Testis (tissue), 3 donors: ENCODE results near the gene CHST3. TPM values are rescaled to one million over a fixed set of nuclear protein-coding genes. Genes with fewer than 3 reads are reported as not detected.
A peak's percentile ranks its signal among the peaks of the same experiment; 100 is the strongest.

Experiments
- DNase-seq: peaks from one replicate; pipeline ENCODE4 v3.0.0-alpha.2; 2019
- H3K27ac ChIP-seq, 2 donors: fragments of 200-600 bp; sonication (generic); one replicate each; pipeline ENCODE4 v1.5.1; 2019
- H3K27me3 ChIP-seq: fragments of 200-600 bp; sonication (generic); one replicate; pipeline ENCODE4 v1.5.1; 2019
- H3K36me3 ChIP-seq: fragments of 200-600 bp; sonication (generic); one replicate; pipeline ENCODE4 v1.5.1; 2017; ENCODE audit warnings: low read depth; ENCODE audit errors: missing control alignments
- H3K4me1 ChIP-seq: fragments of 200-600 bp; sonication (generic); one replicate; pipeline ENCODE4 v1.5.1; 2019
- H3K4me3 ChIP-seq, 2 donors: fragments of 200-600 bp; sonication (generic); one replicate each; pipeline ENCODE4 v1.5.1; 2017 to 2019
- H3K9me3 ChIP-seq: fragments of 200-600 bp; sonication (generic); one replicate; pipeline ENCODE4 v1.5.1; 2017
- CTCF ChIP-seq, 3 experiments: fragments of 450-650 bp in 2 of 3; fragments of 200-600 bp in 1 of 3; sonication (generic) in 1 of 3; IDR thresholded peaks; one replicate each; pipeline ENCODE4 v1.5.1; 2016 to 2019; ENCODE audit warnings: antibody characterized with exemption in 3 of 3, mild to moderate bottlenecking in 2 of 3, moderate library complexity in 1 of 3
- POLR2A ChIP-seq: fragments of 450-650 bp; IDR thresholded peaks from one replicate; pipeline ENCODE4 v1.6.1; 2017; ENCODE audit warnings: antibody characterized with exemption, mild to moderate bottlenecking, moderate library complexity
- WGBS, 2 donors: methylation state at CpG; one replicate each; pipeline ENCODE4 v1.1.5; 2018; 5-methylcytosine and 5-hydroxymethylcytosine counted together
- intact Hi-C: fragments of 100-400 bp; cut with DNase I; formaldehyde crosslinking; loops from one replicate; pipeline ENCODE4 v1.15.1; 2023; ENCODE audit warnings: low total_unique reads
- polyA plus RNA-seq: library from polyadenylated mRNA; stranded (reverse); fragments of 350-450 nt; fragmentation: Illumina TruSeq; extraction: RNeasy Lipid Tissue Mini Kit (QIAGEN cat#74804); gene quantifications from one replicate; pipeline ENCODE4 v1.2.3, GENCODE V29; 2014; ENCODE audit warnings: low read depth, low replicate concordance; ENCODE audit not compliant: insufficient read depth
- total RNA-seq, 2 donors: library from RNA; depleted of rRNA; stranded (reverse); fragments of >200 nt; gene quantifications; one replicate each; pipeline ENCODE4 v1.2.3, GENCODE V29; 2016

The CHST3 gene
- total and polyA plus RNA-seq, 3 donors from 2014 or later: 55.3 to 218 (median 107) TPM

- no peak for TF ChIP-seq POLR2A
- no peak for TF ChIP-seq CTCF (IDR thresholded peaks at IDR 0.05)
- 46 to 77% methylated on average over 1 of the region's 1 CpG for WGBS, 2 donors
- peaks cover 98% of the 10 kb centered on the region for H3K4me1 ChIP-seq
Observed at GRCh38 chr10:71981876-71982230, 17.7 kb downstream of the CHST3 start.

GRCh38 chr10:71982269-71983178 lies 18.3 kb downstream of the CHST3 start:
- WGBS, 2 donors: 71 to 82% methylated on average over 10 of the region's 10 CpGs
- Histone ChIP-seq H3K36me3 (no peaks in the 10 kb centered on the region), H3K4me1 (peaks cover 98% of the 10 kb centered on the region), H3K27ac (peak overlapping the region; percentile 34 to 77), H3K9me3 (no peaks in the 10 kb centered on the region), H3K4me3 (no peak overlapping the region), H3K27me3 (no peaks in the 10 kb centered on the region)
- DNase-seq: no peak
- TF ChIP-seq CTCF (IDR thresholded peaks at IDR 0.05) (no peak), POLR2A (no peak)
- intact Hi-C loops: no loop called here

More at GRCh38 chr10:71981876-71982230, 17.7 kb downstream of the CHST3 start:
- no peaks in the 10 kb centered on the region for H3K36me3 ChIP-seq
- H3K9me3 ChIP-seq: no peaks in the 10 kb centered on the region
- no peak for DNase-seq
- intact Hi-C loops: no loop called here
- H3K4me3 ChIP-seq: no peak overlapping the region
- H3K27me3 ChIP-seq: no peaks in the 10 kb centered on the region
- peak overlapping the region; percentile 73 to 77 for H3K27ac ChIP-seq

GRCh38 chr10:71984126-71984808 lies 20.1 kb downstream of the CHST3 start:
- 80 to 81% methylated on average over 15 of the region's 15 CpGs for WGBS, 2 donors
- intact Hi-C loops: no loop called here
- peaks cover 92% of the 10 kb centered on the region for H3K4me1 ChIP-seq
- DNase-seq: no peak
- TF ChIP-seq CTCF (IDR thresholded peaks at IDR 0.05) (no peak), POLR2A (no peak)
- H3K36me3 ChIP-seq: no peaks in the 10 kb centered on the region
- H3K27me3 ChIP-seq: no peaks in the 10 kb centered on the region
- peak overlapping the region; percentile 31 to 77 for H3K27ac ChIP-seq
- H3K4me3 ChIP-seq: no peak overlapping the region
- H3K9me3 ChIP-seq: no peaks in the 10 kb centered on the region

GRCh38 chr10:71984809-71985388 lies 20.7 kb downstream of the CHST3 start:
- Histone ChIP-seq H3K27ac (peak overlapping the region; percentile 31 to 77), H3K36me3 (no peaks in the 10 kb centered on the region), H3K4me1 (peaks cover 86% of the 10 kb centered on the region), H3K9me3 (no peaks in the 10 kb centered on the region), H3K27me3 (no peaks in the 10 kb centered on the region), H3K4me3 (no peak overlapping the region)
- DNase-seq: no peak
- WGBS, 2 donors: 31 to 34% methylated on average over 9 of the region's 9 CpGs
- intact Hi-C loops: no loop called here
- TF ChIP-seq CTCF (IDR thresholded peaks at IDR 0.05): no peak
- no peak for TF ChIP-seq POLR2A
